SU-DHL-6 (cell line): ENCODE measurements around the gene C1QTNF1.

ENCODE experiments used
- H2AFZ ChIP-seq: fragments of 200-600 bp; sonication (generic); 2 replicates; pipeline ENCODE4 v1.6.1; 2014; ENCODE audit warnings: low read depth, mild to moderate bottlenecking, moderate library complexity, mixed read lengths, antibody characterized with exemption, low read length; ENCODE audit not compliant: severe bottlenecking
- H3F3A ChIP-seq: fragments of 200-600 bp; shearing (Covaris generic); 2 replicates; pipeline ENCODE4 v1.6.0; 2016; ENCODE audit warnings: antibody characterized with exemption, mild to moderate bottlenecking; ENCODE audit not compliant: insufficient read depth
- H3K27ac ChIP-seq: fragments of 200-600 bp; sonication (generic); 2 replicates; pipeline ENCODE4 v1.5.1; 2016; ENCODE audit warnings: low read depth, mild to moderate bottlenecking, low read length, moderate library complexity, mixed read lengths
- H3K27me3 ChIP-seq: fragments of 200-600 bp; sonication (generic), shearing (Covaris generic); 2 replicates; pipeline ENCODE4 v1.6.0; 2014; ENCODE audit warnings: mild to moderate bottlenecking, low read length
- H3K36me3 ChIP-seq: fragments of 200-600 bp; sonication (generic); 2 replicates; pipeline ENCODE4 v1.6.1; 2014; ENCODE audit warnings: mild to moderate bottlenecking, low read length, mixed read lengths
- H3K4me2 ChIP-seq: fragments of 300-600, 200-600 bp; shearing (Covaris generic), sonication (generic); 2 replicates; pipeline ENCODE4 v1.6.0; 2014; ENCODE audit warnings: low read length, low read depth, mild to moderate bottlenecking; ENCODE audit not compliant: poor library complexity, severe bottlenecking
- H3K4me3 ChIP-seq: fragments of 200-600 bp; sonication (generic); 2 replicates; pipeline ENCODE4 v1.5.1; 2014; ENCODE audit warnings: antibody characterized with exemption, low read length, mild to moderate bottlenecking, mixed read lengths; ENCODE audit not compliant: insufficient read depth, poor library complexity, severe bottlenecking
- H3K79me2 ChIP-seq: fragments of 200-600 bp; sonication (generic); 2 replicates; pipeline ENCODE4 v1.6.1; 2014; ENCODE audit warnings: mild to moderate bottlenecking, low read length, moderate library complexity; ENCODE audit not compliant: insufficient read depth
- H3K9ac ChIP-seq: fragments of 200-600 bp; sonication (generic); 2 replicates; pipeline ENCODE4 v1.7.0; 2014; ENCODE audit warnings: mild to moderate bottlenecking, low read length
- H3K9me2 ChIP-seq: fragments of 200-600 bp; sonication (generic); replicated peaks from 2 replicates; pipeline ENCODE4 v1.6.1; 2014; ENCODE audit warnings: low read length; ENCODE audit not compliant: insufficient read depth
- H3K9me3 ChIP-seq: fragments of 200-600 bp; sonication (generic); 2 replicates; pipeline ENCODE4 v1.6.1; 2014; ENCODE audit warnings: low read length, mixed read lengths; ENCODE audit not compliant: insufficient read depth
- H4K20me1 ChIP-seq: fragments of 200-600 bp; sonication (generic); 2 replicates; pipeline ENCODE4 v1.6.1; 2014; ENCODE audit warnings: low read depth, mild to moderate bottlenecking, antibody characterized with exemption, low read length, moderate library complexity, mixed read lengths
- EZH2phosphoT487 ChIP-seq: fragments of 200-600 bp; sonication (generic), shearing (Covaris generic); conservative IDR thresholded peaks from 2 replicates; pipeline ENCODE4 v1.6.1; 2018; ENCODE audit warnings: mild to moderate bottlenecking, antibody characterized with exemption, low read length, moderate library complexity, mixed read lengths
- TF ChIP-seq, protein P1 (sequence below): fragments of 200-600 bp; sonication (generic); IDR thresholded peaks from one replicate; pipeline ENCODE4 v1.5.1; 2017; ENCODE audit warnings: antibody characterized with exemption, mild to moderate bottlenecking, low read length, moderate library complexity; ENCODE audit not compliant: insufficient read depth, poor library complexity, severe bottlenecking

The C1QTNF1 gene

GRCh38 chr17:79081571-79082276, 57.8 kb downstream of the C1QTNF1 start:
- no peak overlapping the region for H3K4me2 ChIP-seq
- no peak overlapping the region for H3K9ac ChIP-seq
- no peaks in the 10 kb centered on the region for H3K79me2 ChIP-seq
- no peak overlapping the region for H3K27ac ChIP-seq
- TF ChIP-seq EZH2phosphoT487 = no peak
- TF ChIP-seq, protein P1, sequence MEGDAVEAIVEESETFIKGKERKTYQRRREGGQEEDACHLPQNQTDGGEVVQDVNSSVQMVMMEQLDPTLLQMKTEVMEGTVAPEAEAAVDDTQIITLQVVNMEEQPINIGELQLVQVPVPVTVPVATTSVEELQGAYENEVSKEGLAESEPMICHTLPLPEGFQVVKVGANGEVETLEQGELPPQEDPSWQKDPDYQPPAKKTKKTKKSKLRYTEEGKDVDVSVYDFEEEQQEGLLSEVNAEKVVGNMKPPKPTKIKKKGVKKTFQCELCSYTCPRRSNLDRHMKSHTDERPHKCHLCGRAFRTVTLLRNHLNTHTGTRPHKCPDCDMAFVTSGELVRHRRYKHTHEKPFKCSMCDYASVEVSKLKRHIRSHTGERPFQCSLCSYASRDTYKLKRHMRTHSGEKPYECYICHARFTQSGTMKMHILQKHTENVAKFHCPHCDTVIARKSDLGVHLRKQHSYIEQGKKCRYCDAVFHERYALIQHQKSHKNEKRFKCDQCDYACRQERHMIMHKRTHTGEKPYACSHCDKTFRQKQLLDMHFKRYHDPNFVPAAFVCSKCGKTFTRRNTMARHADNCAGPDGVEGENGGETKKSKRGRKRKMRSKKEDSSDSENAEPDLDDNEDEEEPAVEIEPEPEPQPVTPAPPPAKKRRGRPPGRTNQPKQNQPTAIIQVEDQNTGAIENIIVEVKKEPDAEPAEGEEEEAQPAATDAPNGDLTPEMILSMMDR = no peak
- H3K36me3 ChIP-seq = no peaks in the 10 kb centered on the region
- H4K20me1 ChIP-seq = no peaks in the 10 kb centered on the region
- H2AFZ ChIP-seq = no peak overlapping the region
- H3K27me3 ChIP-seq = no peaks in the 10 kb centered on the region
- no peak overlapping the region for H3K4me3 ChIP-seq
- no peaks in the 10 kb centered on the region for H3K9me2 ChIP-seq
- no peaks in the 10 kb centered on the region for H3F3A ChIP-seq
- H3K9me3 ChIP-seq = no peaks in the 10 kb centered on the region

DNA sequence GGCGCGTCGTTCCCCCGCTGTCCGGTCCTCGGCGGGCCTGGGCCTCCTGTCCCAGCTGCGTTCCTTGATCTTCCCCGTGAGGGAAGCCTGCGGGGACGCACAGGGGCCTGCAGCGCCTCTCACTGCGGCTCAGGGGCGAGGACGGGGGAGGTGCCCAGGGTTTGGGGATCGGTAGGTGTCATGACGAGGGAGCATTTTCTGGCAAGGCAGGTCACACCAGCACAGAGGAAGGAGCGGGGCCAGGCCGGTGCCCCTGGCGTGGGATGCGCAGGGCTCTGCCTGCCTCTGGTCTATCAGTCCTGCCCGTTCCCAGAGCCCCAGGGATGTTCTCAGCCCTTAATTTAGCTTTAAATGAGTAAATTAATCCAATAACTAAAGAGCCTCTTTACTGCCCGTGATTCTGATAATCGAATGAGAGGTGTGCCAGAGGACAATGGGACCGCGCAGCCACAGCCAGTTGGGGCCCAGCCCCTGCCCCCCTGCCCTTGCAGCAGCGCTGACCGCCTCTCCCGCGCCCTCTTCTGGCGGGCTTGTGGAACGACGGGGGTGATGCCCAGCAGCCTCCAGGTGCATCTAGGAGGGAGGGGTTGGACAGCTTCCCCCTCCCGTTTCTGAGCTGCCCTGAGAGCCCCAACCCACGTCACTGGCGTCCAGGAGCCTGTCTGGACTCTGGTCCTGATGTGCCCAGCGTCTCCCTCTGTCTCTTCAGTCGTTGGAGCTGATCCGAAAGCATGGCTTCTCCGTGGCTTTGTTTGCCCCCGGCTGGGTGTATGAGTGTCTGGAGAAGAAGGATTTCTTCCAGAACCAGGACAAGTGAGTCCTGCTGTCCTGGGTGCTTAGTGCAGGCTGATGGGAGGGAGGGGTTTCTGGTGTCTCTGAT, 58.6 kb downstream of the C1QTNF1 start:
- no peaks in the 10 kb centered on the region for H3F3A ChIP-seq
- no peaks in the 10 kb centered on the region for H3K79me2 ChIP-seq
- no peaks in the 10 kb centered on the region for H3K36me3 ChIP-seq
- no peak overlapping the region for H2AFZ ChIP-seq
- no peaks in the 10 kb centered on the region for H4K20me1 ChIP-seq
- no peak overlapping the region for H3K4me2 ChIP-seq
- H3K9me3 ChIP-seq = no peaks in the 10 kb centered on the region
- H3K27me3 ChIP-seq = no peaks in the 10 kb centered on the region
- no peak overlapping the region for H3K9ac ChIP-seq
- no peak overlapping the region for H3K27ac ChIP-seq
- H3K4me3 ChIP-seq = no peak overlapping the region
- H3K9me2 ChIP-seq = no peaks in the 10 kb centered on the region
- no peak for TF ChIP-seq EZH2phosphoT487
- TF ChIP-seq, protein P1 = peak; percentile 35

DNA sequence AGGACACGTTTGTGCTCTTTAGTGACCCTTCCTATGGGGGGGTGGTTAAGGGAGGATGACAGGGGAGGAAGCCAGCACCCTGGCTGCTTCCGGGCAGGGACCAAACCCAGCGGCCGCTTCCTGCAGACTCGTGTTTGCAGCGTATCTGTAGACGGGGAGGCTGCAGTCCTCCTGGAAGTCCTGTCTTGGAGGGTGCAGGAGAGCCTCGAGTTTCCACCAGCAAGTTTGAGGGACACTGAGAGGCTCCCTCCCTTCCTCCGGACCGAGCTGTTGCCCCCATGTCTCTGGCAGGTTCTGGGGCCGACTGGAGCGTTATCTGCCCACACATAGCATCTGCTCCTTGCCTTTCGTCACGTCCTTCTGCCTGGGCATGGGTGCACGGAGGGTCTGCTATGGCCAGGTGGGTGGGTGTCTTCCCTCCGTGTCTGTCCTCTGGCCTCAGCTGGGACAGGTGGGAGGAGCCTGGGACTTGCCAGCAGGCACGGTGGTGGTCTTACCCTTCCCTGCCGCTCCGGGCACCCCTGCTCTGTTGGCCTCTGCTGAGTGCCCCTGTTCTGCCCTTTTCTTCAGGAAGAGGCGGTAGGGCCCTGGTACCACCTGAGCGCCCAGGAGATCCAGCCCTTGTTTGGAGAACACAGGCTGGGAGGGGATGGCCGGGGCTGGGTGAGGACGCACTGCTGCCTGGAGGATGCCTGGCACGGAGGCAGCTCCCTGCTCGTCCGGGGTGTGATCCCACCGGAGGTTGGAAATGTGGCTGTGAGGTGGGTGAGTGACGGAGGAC, 59.4 kb downstream of the C1QTNF1 start:
- Histone ChIP-seq H3K9ac (no peak overlapping the region), H4K20me1 (no peaks in the 10 kb centered on the region), H3K4me2 (no peak overlapping the region), H3K27ac (no peak overlapping the region), H3F3A (no peaks in the 10 kb centered on the region), H3K9me2 (no peaks in the 10 kb centered on the region), H2AFZ (no peak overlapping the region), H3K9me3 (no peaks in the 10 kb centered on the region), H3K36me3 (no peaks in the 10 kb centered on the region), H3K27me3 (no peaks in the 10 kb centered on the region), H3K4me3 (no peak overlapping the region), H3K79me2 (no peaks in the 10 kb centered on the region)
- no peak for TF ChIP-seq EZH2phosphoT487
- TF ChIP-seq, protein P1 = no peak
